ENCODE measurements around the gene TUBB1.

The TUBB1 gene

DNA sequence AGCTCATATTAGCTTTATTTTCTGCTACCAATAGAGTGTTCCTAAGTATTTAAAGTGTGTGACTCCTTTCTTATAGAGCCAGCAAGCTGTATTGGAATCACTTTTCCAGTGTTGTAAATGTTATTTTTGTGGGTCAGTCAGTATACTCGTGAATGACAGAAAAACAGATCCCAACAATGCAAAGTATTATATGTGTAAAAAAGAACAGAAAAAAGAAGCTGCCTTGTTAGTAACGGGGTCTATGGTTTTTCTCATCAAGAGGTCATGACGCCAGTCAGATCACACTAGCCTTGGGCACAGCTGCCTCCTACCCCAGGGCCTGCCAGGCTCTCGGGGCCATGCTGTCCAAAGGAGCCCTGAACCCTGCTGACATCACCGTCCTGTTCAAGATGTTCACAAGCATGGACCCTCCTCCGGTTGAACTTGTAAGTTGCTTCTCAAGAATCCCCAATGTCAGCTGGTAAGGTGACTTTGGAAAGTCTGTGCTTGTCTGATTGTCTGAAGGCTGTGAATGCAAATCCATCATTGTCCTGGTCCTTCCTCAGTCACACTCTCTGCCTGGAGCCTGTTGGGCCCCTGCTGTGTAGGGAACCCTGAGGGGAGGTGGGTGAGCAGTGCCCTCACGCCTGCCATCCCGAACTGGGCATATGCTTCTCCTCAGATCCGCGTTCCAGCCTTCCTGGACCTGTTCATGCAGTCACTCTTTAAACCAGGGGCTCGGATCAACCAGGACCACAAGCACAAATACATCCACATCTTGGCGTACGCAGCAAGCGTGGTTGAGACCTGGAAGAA, 28.4 kb upstream of the TUBB1 start:
- DNase-seq (ENCODE audit: low spot score) = no peak

DNA sequence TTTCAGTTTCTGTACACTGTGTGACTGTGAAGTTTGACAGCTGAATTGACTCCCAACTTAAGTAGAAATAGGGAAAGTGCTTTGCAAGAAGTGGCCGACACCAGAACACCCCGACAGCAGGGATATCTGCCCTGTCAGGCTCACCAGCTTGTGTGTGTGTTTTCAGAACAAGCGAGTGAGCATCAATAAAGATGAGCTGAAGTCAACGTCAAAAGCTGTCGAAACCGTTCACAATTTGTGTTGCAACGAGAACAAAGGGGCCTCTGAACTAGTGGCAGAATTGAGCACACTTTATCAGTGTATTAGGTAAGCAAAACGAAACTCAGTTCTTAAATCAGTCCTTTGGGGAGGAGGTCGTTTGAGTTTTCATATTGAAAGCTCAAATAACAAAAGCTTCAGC, 27.5 kb upstream of the TUBB1 start:
- no peak for DNase-seq (ENCODE audit: low spot score)

DNA sequence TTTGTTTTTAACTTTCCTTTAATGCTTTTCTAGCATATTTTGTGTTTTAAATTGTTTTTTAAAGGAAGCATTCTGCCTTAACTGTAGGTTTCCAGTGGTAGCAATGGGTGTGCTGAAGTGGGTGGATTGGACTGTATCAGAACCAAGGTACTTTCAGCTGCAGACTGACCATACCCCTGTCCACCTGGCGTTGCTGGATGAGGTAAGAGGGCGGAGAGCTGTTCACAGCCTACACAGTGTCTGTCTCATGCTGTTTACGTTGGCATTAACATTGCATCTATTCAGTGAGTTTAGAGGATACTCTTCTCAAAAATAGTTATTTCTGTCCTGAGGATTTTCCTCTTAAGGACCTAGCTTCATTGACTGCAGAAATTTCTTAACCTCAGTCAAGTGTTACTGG, 26.3 kb upstream of the TUBB1 start:
- DNase-seq (ENCODE audit: low spot score) = no peak

DNA sequence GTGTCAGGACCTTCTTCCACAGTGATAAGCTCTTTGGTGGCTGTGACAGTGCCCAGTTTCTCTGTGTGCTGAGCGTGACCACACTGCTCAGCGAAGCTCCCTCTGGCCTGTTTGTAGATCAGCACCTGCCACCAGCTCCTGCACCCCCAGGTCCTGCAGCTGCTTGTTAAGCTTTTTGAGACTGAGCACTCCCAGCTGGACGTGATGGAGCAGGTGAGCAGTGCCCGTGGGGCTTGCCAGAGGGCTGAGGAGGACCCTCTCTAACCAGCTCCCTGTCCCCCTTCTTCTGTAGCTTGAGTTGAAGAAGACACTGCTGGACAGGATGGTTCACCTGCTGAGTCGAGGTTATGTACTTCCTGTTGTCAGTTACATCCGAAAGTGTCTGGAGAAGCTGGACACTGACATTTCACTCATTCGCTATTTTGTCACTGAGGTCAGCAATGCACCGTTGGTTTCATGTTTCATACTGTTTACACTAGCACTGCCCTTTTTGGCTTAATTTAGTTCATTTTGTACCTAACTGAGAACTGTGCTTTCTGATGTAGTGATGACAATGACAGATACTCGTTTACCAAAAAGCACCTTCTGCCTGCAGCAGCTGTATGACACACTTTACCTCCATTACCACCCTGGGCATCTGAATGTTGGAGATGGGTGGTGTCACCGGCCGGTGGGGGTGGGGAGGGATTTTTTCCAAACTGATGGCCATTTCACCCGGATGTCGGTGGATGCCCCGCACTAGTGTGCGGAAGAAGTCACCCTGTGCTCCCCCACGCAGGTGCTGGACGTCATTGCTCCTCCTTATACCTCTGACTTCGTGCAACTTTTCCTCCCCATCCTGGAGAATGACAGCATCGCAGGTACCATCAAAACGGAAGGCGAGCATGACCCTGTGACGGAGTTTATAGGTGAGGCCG, 25.6 kb upstream of the TUBB1 start:
- DNase-seq (ENCODE audit: low spot score) = no peak

DNA sequence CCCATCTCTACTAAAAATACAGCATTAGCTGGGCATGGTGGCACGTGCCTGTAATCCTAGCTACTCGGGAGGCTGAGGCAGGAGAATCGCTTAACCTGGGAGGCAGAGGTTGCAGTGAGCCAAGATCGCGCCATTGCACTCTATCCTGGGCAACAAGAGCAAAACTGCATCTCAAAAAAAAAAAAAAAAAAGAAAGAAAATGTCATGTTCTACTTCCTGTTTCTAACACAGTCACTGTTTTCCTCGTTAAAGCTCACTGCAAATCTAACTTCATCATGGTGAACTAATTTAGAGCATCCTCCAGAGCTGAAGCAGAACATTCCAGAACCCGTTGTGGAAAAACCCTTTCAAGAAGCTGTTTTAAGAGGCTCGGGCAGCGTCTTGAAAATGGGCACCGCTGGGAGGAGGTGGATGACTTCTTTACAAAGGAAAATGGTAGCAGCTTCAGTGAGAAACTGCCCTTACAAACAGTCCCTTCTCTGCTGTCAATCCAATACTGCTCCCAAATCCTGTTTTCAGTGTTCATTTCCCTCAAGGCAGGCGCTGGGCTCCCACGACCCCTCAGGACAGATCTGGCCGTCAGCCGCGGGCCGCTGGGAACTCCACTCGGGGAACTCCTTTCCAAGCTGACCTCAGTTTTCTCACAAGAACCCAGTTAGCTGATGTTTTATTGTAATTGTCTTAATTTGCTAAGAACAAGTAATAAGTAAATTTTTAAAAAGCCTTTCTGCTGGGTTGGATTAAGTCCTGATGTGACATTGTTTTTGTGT, 24.7 kb upstream of the TUBB1 start:
- DNase-seq (ENCODE audit: low spot score) = no peak

DNA sequence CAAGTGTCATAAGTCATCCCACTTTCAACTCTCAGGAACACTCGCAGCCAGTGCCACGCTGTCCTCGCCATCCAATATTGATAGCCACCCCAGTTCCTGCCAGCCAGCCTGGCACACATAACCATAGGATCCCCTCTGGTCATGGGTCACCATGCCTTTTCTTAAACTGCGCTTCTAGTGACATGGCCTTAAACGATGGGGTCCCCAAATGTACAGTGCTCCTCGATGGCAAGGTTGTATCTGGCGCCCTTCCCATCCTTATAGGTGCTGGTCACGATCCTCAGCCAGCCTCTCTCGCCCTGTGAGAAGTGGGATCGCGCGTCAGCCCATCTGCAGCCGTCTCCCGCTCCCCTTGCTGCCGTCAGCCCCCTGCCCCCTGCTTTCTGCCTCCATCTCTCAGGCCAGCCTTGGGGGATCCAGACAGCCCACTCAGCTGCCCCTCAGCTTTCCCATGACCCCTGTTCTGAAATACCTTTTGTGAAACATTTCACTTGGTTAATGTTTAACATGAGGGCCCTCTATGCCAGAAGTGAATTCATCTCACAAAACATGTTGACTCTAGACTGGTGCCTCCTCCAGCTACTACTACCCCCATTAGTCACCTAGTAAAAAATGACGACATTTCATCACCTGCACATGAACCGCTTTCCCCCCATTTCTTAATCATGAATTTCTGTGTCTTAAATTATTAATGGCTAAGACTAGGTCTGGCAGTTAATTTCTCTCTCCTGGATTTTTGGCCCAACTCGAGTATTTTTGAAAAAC, 23.6 kb upstream of the TUBB1 start:
- no peak for DNase-seq (ENCODE audit: low spot score)

DNA sequence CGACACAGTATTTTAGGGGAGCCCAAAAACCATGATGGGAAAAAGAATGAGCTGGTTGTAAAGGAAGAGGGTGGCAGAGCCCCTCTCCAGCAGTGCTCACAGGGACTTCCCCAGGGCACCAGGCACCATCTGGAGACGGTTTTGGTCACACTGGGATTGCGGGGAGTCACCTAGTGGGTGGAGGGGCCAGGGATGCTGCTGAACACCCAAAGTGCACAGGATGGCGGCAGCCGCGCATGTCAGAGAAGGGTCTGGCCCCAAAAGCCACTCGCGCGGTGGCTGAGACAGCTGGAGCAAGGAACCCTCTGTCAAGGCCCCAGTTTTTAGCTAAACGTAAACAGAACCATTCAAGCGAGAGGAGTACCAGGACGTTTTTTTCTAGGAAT, 23.0 kb upstream of the TUBB1 start:
- DNase-seq (ENCODE audit: low spot score) = no peak

DNA sequence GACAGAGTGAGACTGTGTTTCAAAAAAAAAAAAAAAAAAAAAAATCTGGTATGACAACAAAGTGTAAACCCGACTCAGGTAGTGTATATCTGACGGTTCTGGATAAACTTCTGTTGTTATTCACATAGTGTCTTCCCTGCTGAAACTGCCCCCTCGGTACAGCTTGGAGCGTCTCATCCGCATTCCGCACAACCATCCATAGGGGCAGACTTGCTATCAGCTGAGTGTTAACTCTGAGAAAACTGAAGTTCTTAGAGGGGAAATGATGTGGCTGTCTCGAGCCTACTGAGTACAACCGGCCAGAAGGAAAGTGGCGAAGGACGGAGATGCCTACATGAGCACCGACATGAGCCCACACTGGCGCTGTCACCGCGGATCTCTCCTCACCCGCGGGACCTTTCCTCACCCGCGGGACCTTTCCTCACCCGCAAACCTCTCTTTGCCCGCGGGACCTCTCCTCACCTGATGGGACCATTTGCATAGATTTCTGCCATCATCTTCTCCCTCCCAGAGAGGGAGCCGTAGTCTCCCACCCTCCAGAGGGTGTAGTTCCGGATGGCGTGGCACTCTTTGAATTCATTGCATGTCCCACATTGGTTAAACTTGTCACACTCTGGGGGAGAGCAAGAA, 22.0 kb upstream of the TUBB1 start:
- DNase-seq (ENCODE audit: low spot score) = no peak

DNA sequence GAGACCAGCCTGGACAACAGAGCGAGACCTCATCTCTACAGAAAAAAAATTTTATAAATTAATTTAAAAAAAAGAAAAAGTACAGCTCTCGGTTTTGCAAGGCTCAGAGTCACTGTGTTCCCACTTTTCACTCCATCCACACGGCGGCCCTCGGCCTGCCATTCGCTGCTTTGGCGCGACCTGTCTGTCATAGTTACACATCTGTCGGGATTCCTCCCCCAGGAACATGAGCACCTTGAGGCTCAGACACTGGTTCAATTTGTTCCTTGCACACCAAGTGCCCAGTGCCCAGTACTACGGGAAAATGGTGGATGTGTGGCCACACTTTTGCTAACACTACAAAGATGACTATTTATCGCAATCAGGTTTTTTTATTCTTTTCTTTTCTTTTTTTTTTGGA, 20.6 kb upstream of the TUBB1 start:
- DNase-seq (ENCODE audit: low spot score) = no peak

DNA sequence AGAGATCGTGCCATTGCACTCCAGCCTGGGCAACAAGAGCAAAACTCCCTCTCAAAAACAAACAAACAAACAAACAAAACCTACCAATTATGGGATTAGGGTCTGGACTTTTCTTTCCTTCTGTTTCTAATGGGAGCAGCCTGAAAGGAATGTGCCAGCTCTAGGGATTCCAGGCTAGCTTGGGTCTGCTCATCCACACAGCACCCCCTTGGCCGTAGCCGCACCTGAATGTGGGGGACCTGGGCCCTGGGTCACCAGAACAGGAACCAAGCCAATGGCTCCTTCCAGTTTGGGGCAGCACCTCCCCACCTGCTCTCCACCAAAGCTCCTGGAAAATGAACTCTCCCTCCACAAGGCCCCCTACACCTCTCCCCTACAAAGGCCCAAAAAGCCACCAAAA, 18.9 kb upstream of the TUBB1 start:
- no peak for DNase-seq (ENCODE audit: low spot score)

DNA sequence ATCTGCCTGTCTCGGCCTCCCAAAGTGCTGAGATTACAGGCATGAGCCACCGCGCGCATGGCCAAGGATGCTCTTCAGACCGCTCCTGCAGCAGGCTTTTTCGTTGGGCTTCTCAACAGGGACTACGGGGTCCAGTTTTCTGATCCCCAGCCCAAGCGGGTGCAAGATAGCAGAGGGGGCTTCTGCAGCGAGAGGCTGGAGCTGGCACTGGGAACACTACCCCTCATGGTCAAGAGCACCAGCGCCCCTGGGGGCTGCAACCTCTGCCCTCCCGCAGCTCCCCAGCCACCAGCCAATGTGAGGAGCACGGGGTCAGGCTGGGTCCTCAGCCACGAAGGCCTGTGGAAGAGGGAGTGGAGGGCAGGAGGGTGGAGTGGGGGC, 18.2 kb upstream of the TUBB1 start:
- no peak for DNase-seq (ENCODE audit: low spot score)

DNA sequence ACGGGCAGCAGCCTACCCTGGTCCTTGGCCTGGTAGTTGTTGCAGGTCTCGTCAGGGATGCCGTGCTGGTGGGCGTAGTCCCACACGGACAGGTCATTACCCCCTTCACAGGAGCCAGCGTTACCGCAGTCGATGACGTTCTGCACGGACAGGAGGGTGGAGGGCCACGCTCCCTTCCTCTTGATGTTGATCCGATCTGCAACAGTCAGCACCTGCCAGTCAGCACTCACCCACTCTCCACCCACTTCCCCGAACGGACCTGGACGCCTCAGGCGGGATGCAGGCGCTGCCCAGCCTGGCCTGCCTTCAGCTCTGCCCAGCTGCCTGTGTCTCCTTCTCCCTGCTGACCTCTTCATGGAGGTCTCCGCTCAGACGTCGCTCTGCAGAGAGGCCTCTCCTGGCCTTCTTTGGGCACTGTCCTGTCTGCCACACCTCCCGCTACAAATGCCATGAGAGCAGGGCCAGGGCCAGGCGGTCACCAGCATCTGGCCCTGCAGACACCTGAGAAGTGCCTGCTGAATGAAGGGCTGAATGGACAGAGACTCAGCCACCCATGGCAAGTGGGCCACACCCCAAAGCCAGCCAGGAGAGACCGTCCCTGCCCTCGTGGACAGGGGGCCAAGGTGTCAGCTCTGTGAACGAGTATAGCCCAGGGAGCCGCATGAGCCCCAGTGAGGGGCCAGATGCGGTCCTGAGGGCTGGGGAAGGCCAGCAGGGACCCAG, 17.6 kb upstream of the TUBB1 start:
- no peak for DNase-seq (ENCODE audit: low spot score)

DNA sequence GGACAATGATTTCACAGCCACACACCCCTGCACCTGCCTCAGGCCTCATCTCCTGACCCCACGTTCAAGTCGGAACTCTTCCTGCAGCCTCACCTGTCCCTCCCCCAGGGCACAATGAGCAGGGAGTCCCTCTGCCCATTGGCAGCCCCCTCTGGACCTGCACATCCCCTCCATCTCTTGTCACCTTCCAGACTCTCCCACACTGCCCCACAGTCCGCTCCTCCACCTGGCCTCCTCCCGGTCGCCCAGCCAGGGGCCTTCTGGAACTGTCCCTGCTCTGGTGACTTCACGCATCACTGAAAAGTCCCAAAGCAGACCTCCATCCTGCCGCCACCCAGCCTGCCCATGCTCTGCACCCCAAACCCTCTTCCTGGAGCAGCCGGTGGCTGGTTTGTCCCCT, 16.8 kb upstream of the TUBB1 start:
- DNase-seq (ENCODE audit: low spot score) = no peak

DNA sequence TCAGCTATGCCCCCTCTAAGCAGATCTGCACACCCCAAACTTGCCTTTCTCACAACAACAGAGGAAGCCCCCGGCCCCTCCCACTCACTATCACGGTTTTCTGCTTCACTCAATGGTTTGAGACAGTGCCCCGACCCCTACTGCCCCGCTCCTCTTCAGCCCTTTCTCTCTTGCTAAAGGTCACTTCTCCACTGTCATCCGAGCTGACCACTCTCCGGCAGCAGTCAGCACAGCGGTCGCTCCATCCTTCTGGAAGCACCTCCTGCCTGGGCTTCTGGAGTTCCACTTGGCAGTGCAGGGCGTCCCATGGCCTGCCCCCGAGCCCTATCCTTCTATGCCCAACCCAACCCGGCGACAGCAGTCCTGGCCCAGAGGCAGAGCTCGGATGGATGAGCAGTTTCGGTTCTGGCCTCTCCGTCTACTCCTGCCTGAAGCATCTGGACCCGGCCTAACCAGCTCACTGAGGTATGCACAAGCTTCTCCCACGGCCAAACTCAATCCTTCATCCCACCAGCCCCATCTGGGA, 16.3 kb upstream of the TUBB1 start:
- DNase-seq (ENCODE audit: low spot score) = no peak

DNA sequence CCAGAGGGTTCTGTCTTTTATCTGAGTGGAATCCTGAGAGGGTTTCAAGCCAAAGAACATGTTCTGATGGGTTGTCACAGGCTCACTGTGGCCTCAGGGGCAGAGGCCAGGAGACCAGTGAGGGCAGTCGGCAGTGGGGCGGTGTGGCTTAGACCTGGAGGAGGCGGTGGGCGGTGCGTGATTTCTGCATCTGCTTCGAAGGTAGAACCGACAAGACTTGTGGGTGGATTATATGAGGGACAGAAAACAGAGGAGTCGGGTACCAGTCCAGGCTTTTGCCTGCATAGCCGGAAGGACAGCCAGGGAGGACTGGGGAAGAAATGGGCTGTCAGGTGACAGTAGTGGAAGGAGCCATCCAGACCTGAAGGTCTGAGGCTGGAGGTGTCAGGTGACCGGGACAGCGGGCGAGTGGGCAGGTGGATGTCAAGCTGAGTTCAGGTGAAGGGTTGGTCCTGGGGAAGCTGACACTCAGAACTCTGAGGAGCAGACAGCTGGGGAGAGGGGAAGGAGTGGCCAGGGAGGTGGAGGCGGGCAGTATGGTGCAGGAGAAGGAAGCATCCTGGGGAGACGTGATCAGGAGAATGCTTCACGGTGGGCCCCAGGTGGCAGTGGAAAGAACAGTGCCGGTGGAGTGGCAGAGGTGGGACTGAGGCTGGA, 15.3 kb upstream of the TUBB1 start:
- no peak for DNase-seq (ENCODE audit: low spot score)

DNA sequence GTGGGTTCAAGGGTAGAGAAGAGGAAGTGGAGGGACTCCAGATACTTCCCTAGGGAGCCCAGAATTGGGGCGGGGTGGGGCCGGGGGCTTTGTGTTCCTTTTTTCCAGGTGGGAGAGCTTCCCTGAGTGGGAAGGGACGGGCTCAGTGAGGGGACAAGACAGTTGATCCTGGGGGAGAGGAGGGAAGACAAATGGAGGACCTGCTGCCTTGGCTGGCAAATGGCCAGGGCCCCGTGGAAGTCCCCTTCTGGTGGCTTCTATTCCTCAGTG, 14.8 kb upstream of the TUBB1 start:
- DNase-seq (ENCODE audit: low spot score) = no peak

DNA sequence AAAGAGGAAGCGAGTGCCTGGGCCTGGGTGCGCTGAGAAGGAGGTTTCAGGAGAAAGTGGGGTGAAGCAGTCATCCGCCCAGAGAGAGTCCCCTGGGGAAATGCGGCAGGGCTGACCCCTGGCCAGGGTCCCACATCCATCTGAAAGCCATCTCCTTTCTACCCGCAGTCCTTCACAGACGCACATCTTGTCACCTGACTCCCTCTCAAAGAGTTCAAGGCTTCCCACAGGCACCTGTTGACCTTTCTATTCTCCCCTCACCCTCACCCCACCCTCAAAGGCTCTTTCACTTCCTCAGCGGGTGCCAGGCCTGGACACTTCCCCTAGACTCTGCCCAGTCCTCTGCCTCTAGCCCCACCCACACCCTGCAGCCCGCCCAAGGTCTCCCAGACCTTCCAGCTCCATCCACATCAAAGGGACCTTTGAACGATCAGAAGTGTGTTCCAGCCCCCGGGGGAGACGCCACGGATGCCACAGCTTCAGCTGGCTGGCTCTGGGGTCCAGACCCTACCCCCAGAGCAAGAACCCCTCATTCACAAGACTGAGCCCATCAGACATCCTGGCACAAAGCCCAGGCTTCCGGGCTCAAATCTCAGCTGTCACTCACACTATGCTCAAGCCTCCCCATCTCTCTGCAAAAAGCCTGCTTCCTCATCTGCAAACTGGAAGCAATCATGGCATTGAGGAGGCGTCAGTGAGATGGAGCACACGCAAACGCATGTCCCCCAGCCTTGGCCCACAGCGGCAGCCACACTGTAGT, 14.3 kb upstream of the TUBB1 start:
- DNase-seq (ENCODE audit: low spot score) = no peak

DNA sequence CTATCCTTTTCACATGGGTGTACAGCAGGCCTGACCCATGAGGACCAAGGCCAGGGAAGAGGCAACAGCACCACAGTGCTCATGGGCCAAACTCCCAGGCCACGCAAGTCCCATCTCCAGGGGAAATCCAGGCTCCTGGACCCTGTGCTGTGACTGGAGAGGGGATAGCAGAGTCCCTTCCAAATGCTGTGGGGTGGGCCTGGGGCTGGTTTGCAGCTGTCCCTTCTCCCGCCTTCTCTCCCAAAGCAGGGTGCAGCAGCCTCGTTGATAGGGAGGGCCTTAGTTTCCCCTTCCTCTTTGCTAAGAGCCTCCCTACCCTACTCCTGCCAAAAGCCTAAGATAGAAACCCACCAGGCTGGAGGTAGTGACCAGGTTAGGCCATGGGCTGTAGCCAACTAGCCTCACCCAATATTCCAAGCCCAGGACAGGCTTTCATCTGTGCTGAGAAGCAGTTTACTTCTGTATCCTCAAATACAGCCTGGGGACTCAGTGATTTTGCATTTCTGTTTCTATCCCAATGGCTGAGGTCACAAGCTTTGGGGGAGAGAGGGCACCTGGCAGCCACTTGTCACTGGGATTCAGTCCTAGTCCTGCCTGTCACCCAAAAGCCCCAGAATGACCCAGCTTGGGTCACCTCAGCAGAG, 13.6 kb upstream of the TUBB1 start:
- DNase-seq (ENCODE audit: low spot score) = no peak

All from AG20443 (cell line).